A204.1 (cell line): ENCODE results near the gene LIM2.

Experiments used
- FAIRE-seq: peaks from 2 replicates; lab custom pipeline; 2012; peaks lifted over from hg19 to GRCh38; lab: Jason Lieb, UNC

The LIM2 gene

DNA sequence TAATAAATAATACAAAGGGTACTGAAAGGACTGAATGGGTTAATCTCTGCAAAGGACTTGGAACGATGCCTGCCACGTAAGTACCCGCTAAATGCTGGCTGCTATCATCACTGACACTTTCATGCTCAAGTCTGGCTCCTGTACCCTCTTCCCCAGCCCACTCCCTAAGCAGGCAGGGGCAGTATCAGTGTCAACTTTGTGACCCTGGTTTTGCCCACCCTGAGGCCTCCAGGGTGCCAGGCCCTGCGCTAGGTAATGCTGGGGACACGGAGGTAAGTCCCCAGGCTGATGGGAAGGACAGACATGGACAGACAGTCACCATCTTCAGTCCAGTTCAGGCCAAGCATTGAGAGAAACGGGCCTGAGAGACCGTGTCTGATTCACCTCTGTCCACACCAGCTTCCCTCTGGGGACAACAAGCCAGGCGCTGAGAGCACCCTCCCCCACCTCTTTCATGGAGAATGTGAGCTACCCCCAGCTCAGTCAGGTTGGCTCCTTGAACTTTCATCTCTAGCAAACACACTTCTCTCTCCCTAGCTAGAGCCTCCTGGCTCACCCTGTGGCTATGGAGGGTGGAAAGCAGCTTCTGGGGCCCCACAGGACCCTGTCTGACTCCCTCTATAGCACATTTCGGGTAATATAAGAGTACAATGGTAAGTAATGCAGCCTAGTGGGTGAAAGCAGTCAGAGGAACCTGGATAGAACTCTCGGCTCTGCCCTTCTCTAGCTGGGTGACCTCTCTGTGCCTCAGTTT, 22.4 kb downstream of the LIM2 start:
- no peak for FAIRE-seq

GRCh38 chr19:51364200-51365106, 23.3 kb downstream of the LIM2 start:
- FAIRE-seq: no peak

DNA sequence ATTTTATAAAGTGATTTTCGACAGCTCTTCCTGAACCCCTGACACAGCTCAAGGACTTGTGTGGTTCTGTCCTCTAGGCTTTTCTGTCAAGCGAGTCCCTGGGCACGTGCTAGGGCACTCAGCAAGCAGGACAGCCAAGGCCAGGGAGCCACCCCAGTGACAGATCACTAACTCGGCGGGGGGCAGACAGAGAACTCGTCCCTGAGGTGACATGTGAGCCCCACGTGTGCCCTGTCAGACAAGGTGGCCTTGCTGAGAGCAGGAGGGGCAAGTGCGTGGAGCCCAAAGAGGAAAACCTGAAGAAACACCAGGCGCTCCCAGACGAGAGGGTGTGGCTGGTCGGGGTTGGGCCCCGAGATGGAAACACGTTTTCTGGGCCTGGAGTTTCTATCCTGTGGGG, 26.5 kb downstream of the LIM2 start:
- FAIRE-seq: no peak

DNA sequence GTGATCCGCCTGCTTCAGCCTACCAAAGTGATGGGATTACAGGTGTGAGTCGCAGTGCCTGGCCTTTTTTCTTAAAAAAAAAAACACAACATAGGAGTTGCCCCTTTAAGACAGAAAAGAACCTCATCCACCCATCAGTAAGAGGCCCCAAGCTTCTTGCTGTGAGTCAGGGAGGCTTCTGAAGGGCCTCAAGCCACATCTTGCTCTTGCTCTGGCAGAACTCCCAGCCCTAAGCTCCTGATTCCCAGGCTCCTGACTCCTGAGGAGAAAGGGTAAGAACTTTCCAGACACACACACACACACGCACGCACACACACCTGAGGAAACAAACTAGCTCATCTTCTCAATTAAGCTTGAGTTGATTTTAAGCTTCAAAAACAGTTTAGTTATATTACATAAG, 28.5 kb downstream of the LIM2 start:
- FAIRE-seq: no peak

- no peak for FAIRE-seq
These were observed 29.8 kb downstream of the LIM2 start for GRCh38 chr19:51357952-51358351.

DNA sequence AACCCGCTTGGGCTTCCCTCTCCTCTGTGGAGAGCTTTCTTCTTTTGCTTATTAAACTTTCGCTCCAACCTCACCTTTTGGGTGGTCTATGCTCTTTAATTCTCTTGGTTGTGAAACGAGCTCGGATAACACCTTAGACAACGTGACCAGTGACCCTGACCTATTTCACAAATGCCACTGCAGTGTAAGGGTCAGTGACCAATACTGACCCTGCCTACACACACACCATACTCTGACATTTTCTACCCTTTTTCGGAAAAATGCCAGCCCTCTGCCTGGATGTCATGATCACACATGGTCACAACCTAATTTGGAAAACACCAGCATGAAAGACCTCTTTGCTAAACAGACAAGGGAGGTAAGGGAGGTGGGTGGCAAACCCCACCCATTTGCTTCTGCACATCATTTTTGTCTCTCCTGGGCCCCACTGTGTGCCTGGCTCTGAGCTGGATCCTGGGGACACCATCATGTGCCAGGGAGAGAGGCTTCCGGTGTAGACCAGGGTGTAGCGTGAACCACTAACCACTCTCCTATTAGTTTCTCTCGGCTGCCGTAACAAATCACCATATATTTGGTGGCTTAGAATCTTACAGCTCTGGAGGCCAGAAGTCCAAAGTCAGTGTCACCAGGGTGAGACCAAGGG, 31.5 kb downstream of the LIM2 start:
- no peak for FAIRE-seq

GRCh38 chr19:51354742-51355148, 33.0 kb downstream of the LIM2 start:
- no peak for FAIRE-seq

DNA sequence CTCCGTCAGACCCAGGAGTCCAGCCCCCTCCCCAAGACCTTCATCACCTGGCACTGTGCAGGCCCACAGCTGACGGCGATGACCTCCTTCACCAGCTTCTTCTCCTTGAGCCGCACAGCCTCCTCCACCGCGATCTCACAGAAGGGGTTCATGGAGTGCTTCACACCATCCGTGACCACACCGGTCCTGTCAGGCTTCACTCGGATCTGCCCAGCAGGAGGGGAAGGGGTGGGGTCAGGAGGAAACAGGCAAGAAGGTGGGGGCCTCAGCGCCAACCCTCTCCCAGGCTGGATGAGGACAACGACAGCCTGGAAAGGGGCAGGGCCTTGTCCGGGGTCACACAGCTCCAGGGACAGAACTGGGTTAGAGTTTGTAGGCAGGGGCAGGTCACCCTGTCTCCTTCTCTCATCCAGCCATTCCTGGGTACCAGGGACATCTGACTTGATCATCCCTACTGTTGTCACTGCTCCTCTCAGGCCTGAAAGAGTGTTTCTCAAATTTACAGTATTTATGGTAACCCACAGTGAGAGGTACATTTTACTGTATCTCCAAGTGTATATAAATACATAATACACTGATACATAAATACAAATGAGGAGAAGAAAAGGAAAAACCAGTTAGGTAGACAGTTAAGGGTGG, 33.6 kb downstream of the LIM2 start:
- no peak for FAIRE-seq

GRCh38 chr19:51352783-51353360, 34.9 kb downstream of the LIM2 start:
- FAIRE-seq: no peak

DNA sequence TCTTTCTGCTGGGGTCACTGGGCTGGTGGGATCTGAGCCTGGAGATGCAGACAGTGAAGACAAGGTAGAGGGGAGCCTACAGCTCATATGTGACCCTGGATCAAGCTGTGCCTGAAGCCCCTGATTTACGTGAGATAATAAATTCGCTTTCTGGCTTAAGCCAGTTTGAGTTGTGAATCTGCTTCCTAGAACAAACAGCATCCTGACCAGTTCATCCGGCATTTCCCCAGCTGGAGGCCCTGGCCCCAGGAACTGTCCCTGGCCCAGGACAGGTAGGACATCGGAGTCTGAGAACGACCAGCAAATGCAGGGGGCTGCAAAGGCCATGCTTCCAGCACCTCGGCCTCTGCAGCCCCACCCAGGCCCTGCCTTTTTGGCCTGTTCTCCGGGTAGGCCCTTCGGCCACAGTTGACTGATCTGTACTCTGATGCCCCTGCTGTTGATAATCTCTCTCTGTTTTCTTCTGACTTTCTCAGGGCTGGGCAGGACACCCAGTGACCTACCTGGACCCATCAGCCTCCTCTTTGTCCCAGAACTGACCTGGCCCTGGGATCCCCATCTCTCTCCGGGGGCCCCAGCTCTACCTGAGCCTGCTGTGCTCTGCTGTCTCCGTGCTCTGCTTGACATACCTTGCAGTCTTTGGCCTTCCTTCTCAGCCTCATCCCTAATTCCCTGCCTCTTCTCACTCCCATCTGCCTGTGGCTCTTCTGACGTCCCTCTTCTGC, 36.3 kb downstream of the LIM2 start:
- no peak for FAIRE-seq

DNA sequence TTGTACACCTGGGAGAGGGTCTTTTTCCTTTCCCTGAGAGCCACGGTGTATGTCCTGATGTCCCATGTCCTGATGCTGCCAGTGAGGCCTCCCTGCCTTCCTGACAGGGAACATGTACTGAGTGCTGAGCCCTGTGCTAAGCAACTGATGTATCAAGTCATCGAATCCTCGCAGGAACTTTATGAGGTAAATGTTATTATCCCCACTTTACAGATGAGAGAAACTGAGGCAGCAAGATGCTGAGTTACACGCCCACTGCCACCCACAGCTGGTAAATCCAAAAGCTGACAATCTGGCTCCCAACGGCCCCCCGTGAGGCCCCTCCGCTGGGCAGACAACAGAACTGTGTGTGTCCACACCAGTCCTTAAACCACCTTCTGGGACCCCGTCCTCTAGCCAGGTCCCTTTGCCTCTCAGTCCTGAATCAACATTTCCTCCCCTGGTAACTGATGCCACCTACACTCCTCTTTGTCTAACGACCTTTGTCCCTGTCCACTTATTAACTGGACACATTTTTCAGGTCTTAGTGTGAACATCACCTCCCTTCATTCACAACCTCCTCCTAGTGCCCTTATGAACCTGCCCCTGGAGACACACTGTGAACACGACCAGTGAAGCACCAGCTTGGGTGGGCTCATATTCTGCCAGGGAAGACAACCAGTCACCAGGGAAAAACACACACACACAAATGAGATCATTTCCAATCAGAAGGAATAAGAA, 40.4 kb downstream of the LIM2 start:
- no peak for FAIRE-seq

DNA sequence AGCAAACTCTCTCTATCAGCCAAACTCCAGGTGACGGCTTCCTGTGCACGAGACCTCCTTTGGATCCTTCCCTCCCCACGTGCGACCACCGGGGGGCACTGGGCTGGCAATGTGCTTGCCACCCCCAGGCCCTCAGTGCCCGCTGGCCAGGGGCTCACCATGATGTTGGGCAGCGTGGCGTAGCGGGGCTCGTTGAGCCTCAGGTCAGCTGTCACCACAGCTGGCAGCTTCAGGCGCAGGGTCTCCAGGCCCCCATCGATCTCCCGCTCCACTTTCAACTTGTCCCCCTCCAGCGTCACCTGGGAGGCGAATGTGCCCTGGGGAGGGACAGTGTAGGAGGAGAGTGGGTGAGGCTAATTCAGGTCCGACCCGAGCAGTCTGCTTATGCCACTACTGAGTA, 41.0 kb downstream of the LIM2 start:
- no peak for FAIRE-seq

DNA sequence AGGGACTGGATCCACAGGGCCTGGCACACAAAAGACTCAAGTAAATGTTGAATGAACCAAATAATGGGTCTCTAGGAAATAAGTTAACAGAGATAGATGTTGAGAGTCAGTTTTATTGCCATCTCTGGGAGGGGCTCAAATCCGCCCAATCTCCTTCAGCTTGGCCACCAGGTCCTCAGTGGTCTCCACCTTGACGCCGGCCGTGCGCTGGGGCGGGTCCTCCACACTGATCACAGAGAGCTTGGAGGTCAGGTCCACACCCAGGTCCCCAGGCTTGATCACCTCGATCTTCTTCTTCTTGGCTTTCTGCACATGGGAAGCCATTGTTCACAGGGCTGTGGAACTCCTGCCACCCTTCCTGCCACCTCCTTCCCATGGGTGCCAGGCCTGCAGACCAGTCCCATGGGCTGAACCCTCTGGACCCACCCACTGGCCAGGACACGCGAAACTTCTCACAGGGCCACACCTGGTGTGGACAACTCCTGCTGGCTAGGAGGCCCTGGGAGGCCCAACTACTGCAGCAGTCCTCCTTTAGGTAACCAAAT, 42.6 kb downstream of the LIM2 start:
- FAIRE-seq: no peak

GRCh38 chr19:51342631-51343569, 44.9 kb downstream of the LIM2 start:
- no peak for FAIRE-seq

GRCh38 chr19:51341976-51342580, 45.7 kb downstream of the LIM2 start, which contains the start of gene VSIG10L:
VSIG10L (minus strand) TSS chr19:51342139; CDS start chr19:51342124, 15 bp downstream.
- no peak for FAIRE-seq

GRCh38 chr19:51341066-51341465, 46.7 kb downstream of the LIM2 start:
- FAIRE-seq: no peak

GRCh38 chr19:51339687-51340656, 47.8 kb downstream of the LIM2 start:
- no peak for FAIRE-seq

DNA sequence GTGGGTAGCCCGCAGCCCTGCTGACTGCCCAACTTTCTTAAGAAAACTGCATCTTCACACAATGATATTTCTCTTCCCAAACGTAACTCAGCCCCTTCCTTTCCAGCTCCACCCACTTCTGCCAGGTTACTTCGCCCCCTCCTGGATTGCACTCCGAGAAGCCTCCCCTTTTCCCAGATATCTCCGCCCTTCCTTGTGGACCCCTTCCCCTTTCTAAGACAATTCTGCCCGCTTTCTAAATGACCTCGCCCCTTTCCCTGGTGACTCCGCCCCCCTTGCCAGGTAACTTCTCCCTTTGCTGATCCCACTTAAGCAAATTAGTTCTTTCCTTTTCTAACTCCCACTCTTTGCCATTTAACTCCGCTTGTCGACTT, 48.5 kb downstream of the LIM2 start:
- FAIRE-seq: no peak
